GM18861 (cell line): ENCODE data around the gene HAUS7.
"Not testable (repeated sequence)": the region's sequence is repeated elsewhere in the genome, so short reads cannot be mapped to it uniquely, and the experiment has no call there.

Experiments
- ATAC-seq: cut with Tn5 transposase; IDR thresholded peaks from one replicate; pipeline ENCODE4 v1.9.1; 2021; ENCODE audit not compliant: unreplicated experiment

Gene HAUS7

GRCh38 chrX:153411255-153411987 lies 59.0 kb downstream of the HAUS7 start, which contains the start of gene ZFP92:
Gene ZFP92, plus strand, starts transcription at chrX:153411472. Its CDS starts 6,851 bp downstream, at chrX:153418323.
- no peak for ATAC-seq

DNA sequence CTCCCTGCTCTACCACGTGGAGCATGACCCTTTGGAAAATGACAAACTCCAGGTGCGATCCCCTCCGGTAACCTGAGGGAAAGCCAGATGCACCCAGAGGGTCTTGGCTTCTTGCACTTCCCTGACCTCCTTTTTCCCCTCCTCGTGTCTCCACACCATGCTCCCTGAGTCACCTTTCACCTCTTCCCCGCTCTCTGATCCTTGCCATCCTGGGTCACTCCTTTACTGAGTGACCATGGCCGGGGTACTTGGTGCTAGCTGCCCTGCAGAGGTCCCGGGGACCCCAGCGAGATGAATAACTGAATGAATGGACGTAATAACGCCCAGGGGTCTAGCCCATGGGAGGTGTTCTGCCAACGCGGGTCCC lies 59.5 kb downstream of the HAUS7 start:
- no peak for ATAC-seq

GRCh38 chrX:153410373-153410772 lies 60.0 kb downstream of the HAUS7 start:
- ATAC-seq = no peak

- ATAC-seq = no peak
These were observed 60.8 kb downstream of the HAUS7 start for GRCh38 chrX:153409414-153410101.

DNA sequence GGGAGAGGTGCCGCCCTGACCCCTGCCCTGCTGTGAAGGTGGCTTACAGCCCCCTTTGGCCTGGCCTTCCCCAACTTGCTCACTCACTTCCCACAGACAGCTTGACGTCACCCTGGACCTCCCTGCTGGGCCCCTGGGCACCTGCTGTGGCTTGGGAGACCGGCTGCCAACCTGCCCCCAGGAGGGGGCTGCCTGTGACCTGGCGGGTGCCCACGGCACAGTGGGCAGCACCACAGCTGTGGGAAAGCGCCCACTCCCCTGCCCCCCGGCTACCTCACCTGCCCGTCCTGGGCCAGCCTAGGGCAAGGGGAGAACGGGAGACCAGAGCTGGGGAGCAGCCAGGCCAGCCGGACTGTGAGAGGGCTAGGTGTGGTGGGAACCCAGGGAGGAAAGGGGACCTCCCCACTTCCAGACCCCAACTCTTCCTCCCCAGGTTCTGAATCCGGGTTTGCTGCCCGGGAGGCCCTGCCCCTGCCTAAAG lies 61.5 kb downstream of the HAUS7 start:
- ATAC-seq = no peak

DNA sequence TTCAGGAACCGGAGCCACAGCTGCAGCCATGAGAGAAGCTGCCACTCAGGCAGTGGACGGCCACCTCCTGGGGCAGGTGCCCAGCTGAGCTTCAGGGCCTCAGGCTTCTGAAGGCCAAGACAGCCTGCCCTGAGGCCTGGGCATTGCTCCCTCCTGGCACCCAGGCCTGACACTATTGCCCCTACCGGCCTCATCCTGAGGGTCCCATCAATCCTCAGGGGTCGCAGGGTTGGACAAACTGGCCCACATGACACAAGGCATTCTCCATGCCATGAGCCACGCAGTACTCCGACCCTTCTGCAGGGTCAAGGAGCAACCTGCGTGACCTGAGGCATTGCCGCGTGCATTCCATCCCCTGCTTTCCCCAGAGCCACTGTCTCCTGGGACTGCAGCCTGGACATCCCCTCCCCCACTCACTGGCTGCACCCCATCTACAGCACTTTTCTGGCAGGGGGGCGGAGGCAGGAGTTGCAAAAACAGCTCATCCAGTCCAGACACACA lies 62.1 kb downstream of the HAUS7 start:
- no peak for ATAC-seq

DNA sequence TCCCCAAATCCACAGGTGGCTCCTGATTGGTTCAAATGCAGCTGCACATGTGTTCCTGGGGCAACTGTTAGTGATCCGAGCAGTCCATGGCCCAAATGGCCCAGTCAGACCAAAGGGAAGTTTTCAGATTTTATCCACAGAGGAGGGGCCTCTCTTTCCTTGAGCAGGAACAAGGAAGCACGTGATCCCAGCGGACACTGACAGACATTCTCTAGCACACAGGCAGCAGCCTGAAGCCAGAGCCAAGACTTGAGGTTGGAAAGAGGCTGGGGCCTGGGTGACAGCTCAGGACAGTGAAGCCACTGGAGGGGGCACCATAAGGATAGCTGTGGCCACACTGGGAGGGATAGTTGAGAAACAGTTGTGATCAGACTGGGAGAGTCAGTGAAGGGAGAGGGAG lies 62.6 kb downstream of the HAUS7 start:
- no peak for ATAC-seq

GRCh38 chrX:153406903-153407302 lies 63.5 kb downstream of the HAUS7 start:
- no peak for ATAC-seq

GRCh38 chrX:153406011-153406410 lies 64.4 kb downstream of the HAUS7 start:
- ATAC-seq = no peak

- no peak for ATAC-seq
These were observed 65.0 kb downstream of the HAUS7 start for GRCh38 chrX:153405426-153405825.

- ATAC-seq = not testable (repeated sequence)
These were observed 66.0 kb downstream of the HAUS7 start for GRCh38 chrX:153404333-153404732.

DNA sequence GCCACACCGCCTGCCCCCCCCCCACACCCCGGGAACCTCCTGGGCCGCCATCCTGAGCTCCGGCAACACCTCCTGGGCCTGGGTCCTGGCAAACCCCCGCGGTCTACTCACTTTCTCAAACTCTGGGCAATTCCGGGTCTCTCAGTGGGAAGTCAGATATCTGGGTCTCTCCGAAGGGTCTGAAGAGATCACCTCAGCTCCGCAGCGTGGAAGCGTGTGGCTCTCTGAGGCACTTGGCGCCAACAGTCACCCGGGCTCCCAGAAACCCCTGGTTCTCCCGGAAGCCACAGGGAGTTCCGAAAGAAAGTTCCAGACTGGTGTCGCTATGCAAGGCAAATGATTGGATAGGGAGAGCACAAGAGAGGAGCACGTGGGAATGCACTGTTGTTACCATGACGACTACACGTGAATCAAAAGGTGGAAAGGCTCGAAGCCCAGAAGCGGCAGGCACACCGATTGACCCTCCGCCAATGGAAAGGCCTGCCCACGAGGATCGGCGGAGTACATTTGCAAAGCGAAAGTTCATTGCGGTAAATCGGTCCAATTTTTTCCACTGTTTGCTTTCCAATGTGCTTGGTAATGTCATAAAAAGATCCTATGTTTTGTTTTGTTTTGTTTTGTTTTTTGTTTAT lies 69.1 kb downstream of the HAUS7 start, which contains the start of gene PNMA6E:
TSS of gene PNMA6E (minus strand) at position 218 of the 632 bp plus-strand sequence. CDS start 2,501 bp downstream, outside the sequence.
- no peak for ATAC-seq

GRCh38 chrX:153400146-153401132 lies 69.9 kb downstream of the HAUS7 start:
- ATAC-seq = no peak

GRCh38 chrX:153398275-153398960 lies 72.0 kb downstream of the HAUS7 start:
- ATAC-seq = no peak
